CD8-positive, alpha-beta memory T cell (primary cell): Measurements from ENCODE around the gene GAPDHS. TPM values are rescaled to one million over a fixed set of nuclear protein-coding genes. Genes with fewer than 3 reads are reported as not detected.
A peak's percentile ranks its signal among the peaks of the same experiment; 100 is the strongest.

Experiments used
- CTCF ChIA-PET: fragments of 350-600 bp; sonication (Branson Sonifier 250); formaldehyde crosslinking; loops from one replicate; lab custom pipeline; 2021; ENCODE audit warnings: antibody characterized with exemption; lab: Charles Lee
- POLR2A ChIA-PET: fragments of 350-600 bp; sonication (Branson Sonifier 250); formaldehyde crosslinking; loops from one replicate; lab custom pipeline; 2021; ENCODE audit warnings: antibody characterized with exemption; lab: Charles Lee
- DNase-seq, 5 donors: peaks; one replicate each; pipeline versions ENCODE4 v3.0.0 to v3.0.0-alpha.2; 2020 to 2022; ENCODE audit warnings: mixed read lengths in 1 of 5
- H3K27ac ChIP-seq: one replicate; pipeline ENCODE4 v1.7.0; 2013; ENCODE audit warnings: low read depth, mild to moderate bottlenecking, low read length, moderate library complexity
- H3K27me3 ChIP-seq: 2 replicates; pipeline ENCODE4 v1.7.0; 2013; ENCODE audit warnings: low read length, mild to moderate bottlenecking; ENCODE audit not compliant: insufficient read depth, poor library complexity, severe bottlenecking
- H3K36me3 ChIP-seq: 2 replicates; pipeline ENCODE4 v1.7.0; 2013; ENCODE audit warnings: mild to moderate bottlenecking, low read length, moderate library complexity; ENCODE audit not compliant: insufficient read depth
- H3K4me1 ChIP-seq: 2 replicates; pipeline ENCODE4 v1.7.0; 2013; ENCODE audit warnings: mild to moderate bottlenecking, low read length, moderate library complexity; ENCODE audit not compliant: insufficient read depth
- H3K4me3 ChIP-seq: 2 replicates; pipeline ENCODE4 v1.7.0; 2013; ENCODE audit warnings: mild to moderate bottlenecking, low read length
- H3K9me3 ChIP-seq: 2 replicates; pipeline ENCODE4 v1.7.0; 2013; ENCODE audit warnings: mild to moderate bottlenecking, low read length
- H3K27ac Mint-ChIP-seq, 8 donors: one replicate each; pipeline ENCODE4 v1.8.0; 2020 to 2021; ENCODE audit warnings: mixed read lengths in 8 of 8, mild to moderate bottlenecking in 6 of 8, inconsistent platforms in 3 of 8, moderate library complexity in 3 of 8
- H3K27me3 Mint-ChIP-seq, 2 donors: one replicate each; pipeline ENCODE4 v1.8.0; 2020 to 2021; ENCODE audit warnings: mixed read lengths in 2 of 2, mild to moderate bottlenecking in 1 of 2, moderate library complexity in 1 of 2
- H3K36me3 Mint-ChIP-seq, 3 donors: one replicate each; pipeline ENCODE4 v1.8.0; 2020 to 2021; ENCODE audit warnings: mixed read lengths in 3 of 3, inconsistent platforms in 1 of 3, mild to moderate bottlenecking in 1 of 3
- H3K4me1 Mint-ChIP-seq, 3 donors: one replicate each; pipeline ENCODE4 v1.8.0; 2020 to 2021; ENCODE audit warnings: mixed read lengths in 3 of 3, inconsistent platforms in 1 of 3, mild to moderate bottlenecking in 1 of 3
- H3K4me3 Mint-ChIP-seq, 7 donors: one replicate each; pipeline ENCODE4 v1.8.0; 2020 to 2021; ENCODE audit warnings: mixed read lengths in 7 of 7, mild to moderate bottlenecking in 6 of 7, moderate library complexity in 4 of 7, inconsistent platforms in 2 of 7
- H3K9me3 Mint-ChIP-seq, 5 donors: one replicate each; pipeline ENCODE4 v1.8.0; 2020 to 2022; ENCODE audit warnings: mixed read lengths in 5 of 5, mild to moderate bottlenecking in 3 of 5, moderate library complexity in 2 of 5, inconsistent platforms in 1 of 5
- polyA plus RNA-seq: library from polyadenylated mRNA; unstranded; fragments of 300-500 nt; fragmentation: Illumina TruSeq; gene quantifications from one replicate; pipeline ENCODE4 v1.2.3, GENCODE V29; 2021
- total RNA-seq, 2 experiments: library from RNA; stranded (reverse); gene quantifications; one replicate each; pipeline ENCODE4 v1.2.3, GENCODE V29; 2021

Gene GAPDHS
- total and polyA plus RNA-seq, 3 experiments from 2014 or later: not detected

DNA sequence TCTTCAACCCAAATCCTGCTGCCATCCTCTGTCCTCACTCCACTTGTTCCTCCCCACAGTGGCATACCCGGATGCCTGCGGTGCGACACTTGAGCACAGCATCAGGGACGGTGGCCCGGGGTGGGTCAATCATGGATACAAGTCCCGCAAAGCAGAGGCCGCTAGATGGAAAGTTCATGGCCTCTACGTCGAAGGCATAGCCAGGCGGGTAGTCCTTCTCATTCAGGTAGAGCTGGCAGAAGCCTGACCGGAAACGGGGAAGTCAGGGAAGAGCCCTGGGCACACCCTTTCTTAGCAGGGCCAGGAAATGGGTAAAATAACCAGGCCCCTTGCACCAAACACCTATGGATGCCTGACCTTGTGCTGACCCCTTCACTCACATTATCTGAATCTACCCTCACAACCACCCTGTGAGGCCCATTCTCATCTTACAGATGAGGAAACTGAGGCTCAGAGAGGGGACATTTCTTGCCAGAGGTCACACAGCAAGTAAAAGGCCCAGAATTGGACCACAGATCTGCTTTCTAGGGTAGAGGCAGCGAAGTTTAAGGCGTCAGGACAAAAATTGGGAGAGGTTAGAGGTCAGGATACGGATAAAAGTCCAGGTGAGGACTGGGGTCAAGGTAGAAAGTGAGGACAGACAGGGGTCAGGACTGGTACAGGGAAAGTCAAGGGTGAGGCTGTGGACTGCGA lies 23.7 kb downstream of the GAPDHS start:
- H3K4me1 ChIP-seq: peaks cover 8% of the 10 kb centered on the region
- no peaks in the 10 kb centered on the region for H3K9me3 Mint-ChIP-seq
- H3K27me3 Mint-ChIP-seq: peaks cover 26 to 48% of the 10 kb centered on the region in 2 donors
- no peak overlapping the region for H3K4me3 ChIP-seq
- H3K27me3 ChIP-seq: peaks cover 11% of the 10 kb centered on the region
- no peaks in the 10 kb centered on the region for H3K36me3 ChIP-seq
- no peak for DNase-seq
- H3K27ac Mint-ChIP-seq: no peak overlapping the region
- no peaks in the 10 kb centered on the region for H3K9me3 ChIP-seq
- peak overlapping the region in 6 of 7 donors; percentile 35 to 86 (median 61) for H3K4me3 Mint-ChIP-seq
- H3K36me3 Mint-ChIP-seq: peaks cover 0 to 3% (median 0%) of the 10 kb centered on the region in 3 donors
- POLR2A ChIA-PET: no interaction called here
- H3K27ac ChIP-seq: no peak overlapping the region
- CTCF ChIA-PET: interaction anchor here (1.4 kb wide), 1 partner anchor 9 kb away, joined by 6 read pairs; no protein-coding TSS in a partner anchor
- H3K4me1 Mint-ChIP-seq: peaks cover 7 to 15% (median 9%) of the 10 kb centered on the region in 3 donors

- H3K27ac ChIP-seq: no peak overlapping the region
- H3K4me1 ChIP-seq: peaks cover 8% of the 10 kb centered on the region
- Mint-ChIP-seq H3K9me3 (no peaks in the 10 kb centered on the region), H3K4me1 (peaks cover 7 to 15% (median 9%) of the 10 kb centered on the region in 3 donors), H3K36me3 (peaks cover 0 to 3% (median 0%) of the 10 kb centered on the region in 3 donors), H3K27me3 (peaks cover 30 to 52% of the 10 kb centered on the region in 2 donors), H3K4me3 (peak overlapping the region; percentile 62 to 86 (median 71)), H3K27ac (no peak overlapping the region)
- H3K36me3 ChIP-seq: no peaks in the 10 kb centered on the region
- no peaks in the 10 kb centered on the region for H3K9me3 ChIP-seq
- no peak overlapping the region for H3K4me3 ChIP-seq
- peaks cover 11% of the 10 kb centered on the region for H3K27me3 ChIP-seq
- POLR2A ChIA-PET: no interaction called here
- CTCF ChIA-PET: interaction anchor here (1.4 kb wide), 1 partner anchor 9 kb away, joined by 6 read pairs; no protein-coding TSS in a partner anchor
- peak in 4 of 5 donors; percentile 18 to 51 (median 28) for DNase-seq
These were observed 24.5 kb downstream of the GAPDHS start for GRCh38 chr19:35557539-35558399.

DNA sequence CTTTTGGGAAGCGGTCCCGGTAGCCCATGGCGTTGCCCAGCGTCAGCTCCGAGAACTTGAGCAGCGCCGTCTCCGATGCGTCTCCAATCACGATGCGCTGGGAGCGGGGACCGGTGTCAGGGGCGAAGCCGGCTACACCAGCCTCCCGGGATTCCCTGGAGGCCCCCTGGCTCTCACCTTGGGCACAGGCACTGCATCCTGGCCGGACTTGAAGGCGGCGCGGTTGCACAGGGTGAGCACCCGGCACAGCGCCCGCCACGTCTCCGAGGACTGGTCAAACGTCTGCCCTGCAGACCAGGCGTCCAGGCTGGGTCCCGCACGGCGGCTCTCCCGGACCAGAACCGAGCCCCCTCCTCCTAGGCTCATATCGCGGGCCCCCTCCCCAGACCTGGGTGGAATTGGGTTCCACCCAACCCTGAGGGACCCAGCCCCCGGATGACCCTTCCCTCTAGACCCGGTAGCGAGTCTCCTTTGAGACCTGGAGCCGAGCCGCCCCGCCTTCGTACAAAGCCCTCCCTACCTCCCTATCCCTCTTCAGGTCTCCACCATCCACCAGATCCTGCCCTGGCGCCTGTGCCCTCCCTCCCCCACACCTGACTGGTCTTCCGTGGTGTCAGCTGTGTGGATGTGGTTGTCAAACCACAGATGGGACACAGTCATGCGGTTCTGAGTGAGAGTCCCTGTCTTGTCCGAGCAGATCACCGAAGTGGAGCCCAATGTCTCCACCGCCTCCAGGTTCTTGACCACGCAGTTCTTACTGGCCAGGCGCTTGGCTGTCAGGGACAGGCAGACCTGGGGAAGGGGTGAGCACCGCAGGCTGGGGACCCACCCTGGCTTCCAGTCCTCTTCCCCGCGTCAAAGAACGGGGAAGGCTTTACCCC lies 25.4 kb downstream of the GAPDHS start:
- no peaks in the 10 kb centered on the region for H3K36me3 ChIP-seq
- ChIA-PET POLR2A (no interaction called here), CTCF (interaction anchor here (1.4 kb wide), 1 partner anchor 10 kb away, joined by 6 read pairs; no protein-coding TSS in a partner anchor)
- H3K27ac Mint-ChIP-seq: no peak overlapping the region
- peaks cover 7 to 15% (median 9%) of the 10 kb centered on the region in 3 donors for H3K4me1 Mint-ChIP-seq
- DNase-seq: no peak
- H3K9me3 ChIP-seq: no peaks in the 10 kb centered on the region
- peaks cover 0 to 3% (median 0%) of the 10 kb centered on the region in 3 donors for H3K36me3 Mint-ChIP-seq
- H3K9me3 Mint-ChIP-seq: no peaks in the 10 kb centered on the region
- no peak overlapping the region for H3K4me3 ChIP-seq
- no peak overlapping the region for H3K27ac ChIP-seq
- peak overlapping the region in 2 of 7 donors; percentile 13 to 38 for H3K4me3 Mint-ChIP-seq
- H3K4me1 ChIP-seq: peaks cover 8% of the 10 kb centered on the region
- H3K27me3 ChIP-seq: peaks cover 11% of the 10 kb centered on the region
- peaks cover 32 to 53% of the 10 kb centered on the region in 2 donors for H3K27me3 Mint-ChIP-seq

GRCh38 chr19:35559281-35559659 lies 26.0 kb downstream of the GAPDHS start:
- Mint-ChIP-seq H3K27me3 (peaks cover 35 to 57% of the 10 kb centered on the region in 2 donors), H3K9me3 (no peaks in the 10 kb centered on the region), H3K4me3 (no peak overlapping the region), H3K27ac (no peak overlapping the region), H3K4me1 (peaks cover 7 to 15% (median 9%) of the 10 kb centered on the region in 3 donors), H3K36me3 (peaks cover 0 to 3% (median 0%) of the 10 kb centered on the region in 3 donors)
- Histone ChIP-seq H3K27me3 (peaks cover 11% of the 10 kb centered on the region), H3K27ac (no peak overlapping the region), H3K9me3 (no peaks in the 10 kb centered on the region), H3K36me3 (no peaks in the 10 kb centered on the region), H3K4me1 (peaks cover 8% of the 10 kb centered on the region), H3K4me3 (no peak overlapping the region)
- ChIA-PET POLR2A (interaction anchor here (0.5 kb wide), 1 partner anchor 314 kb away, joined by 7 read pairs; no protein-coding TSS in a partner anchor), CTCF (no interaction called here)
- no peak for DNase-seq

GRCh38 chr19:35559781-35560180 lies 26.5 kb downstream of the GAPDHS start:
- Mint-ChIP-seq H3K4me3 (no peak overlapping the region), H3K9me3 (no peaks in the 10 kb centered on the region), H3K27ac (no peak overlapping the region), H3K27me3 (peaks cover 38 to 60% of the 10 kb centered on the region in 2 donors), H3K36me3 (peaks cover 0 to 3% (median 0%) of the 10 kb centered on the region in 3 donors), H3K4me1 (peaks cover 7 to 15% (median 9%) of the 10 kb centered on the region in 3 donors)
- no peak for DNase-seq
- ChIA-PET CTCF (no interaction called here), POLR2A (interaction anchor here (0.5 kb wide), 1 partner anchor 313 kb away, joined by 7 read pairs; no protein-coding TSS in a partner anchor)
- Histone ChIP-seq H3K36me3 (no peaks in the 10 kb centered on the region), H3K4me1 (peaks cover 8% of the 10 kb centered on the region), H3K4me3 (no peak overlapping the region), H3K27me3 (peaks cover 11% of the 10 kb centered on the region), H3K9me3 (no peaks in the 10 kb centered on the region), H3K27ac (no peak overlapping the region)

DNA sequence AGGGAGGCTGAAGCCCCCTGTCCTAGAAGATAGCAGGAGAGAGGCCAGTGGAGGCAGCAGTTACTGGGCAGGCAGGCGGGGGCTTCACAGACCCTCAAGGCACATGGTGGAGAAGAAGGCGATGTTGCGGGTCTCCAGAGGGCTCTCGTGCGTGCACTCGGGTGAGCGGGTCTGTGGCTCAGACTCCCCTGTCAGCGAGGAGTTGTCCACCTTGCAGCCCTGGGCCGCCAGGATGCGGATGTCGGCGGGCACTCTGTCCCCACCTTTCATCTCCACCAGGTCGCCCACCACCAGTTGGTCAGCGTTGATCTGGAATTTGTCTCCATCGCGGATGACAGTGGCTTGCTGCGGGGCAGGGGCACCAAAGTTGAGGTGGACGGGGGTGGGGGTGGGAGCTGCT lies 27.0 kb downstream of the GAPDHS start:
- DNase-seq: no peak
- H3K27ac ChIP-seq: no peak overlapping the region
- H3K36me3 ChIP-seq: no peaks in the 10 kb centered on the region
- H3K27me3 ChIP-seq: peaks cover 11% of the 10 kb centered on the region
- ChIA-PET CTCF (no interaction called here), POLR2A (no interaction called here)
- no peaks in the 10 kb centered on the region for H3K9me3 ChIP-seq
- H3K27ac Mint-ChIP-seq: no peak overlapping the region
- peaks cover 38 to 62% of the 10 kb centered on the region in 2 donors for H3K27me3 Mint-ChIP-seq
- peaks cover 7 to 15% (median 9%) of the 10 kb centered on the region in 3 donors for H3K4me1 Mint-ChIP-seq
- no peak overlapping the region for H3K4me3 Mint-ChIP-seq
- H3K4me1 ChIP-seq: peaks cover 8% of the 10 kb centered on the region
- H3K4me3 ChIP-seq: no peak overlapping the region
- H3K9me3 Mint-ChIP-seq: no peaks in the 10 kb centered on the region
- H3K36me3 Mint-ChIP-seq: peaks cover 0 to 3% (median 0%) of the 10 kb centered on the region in 3 donors

- peaks cover 11% of the 10 kb centered on the region for H3K27me3 ChIP-seq
- Mint-ChIP-seq H3K4me1 (peaks cover 7 to 15% (median 9%) of the 10 kb centered on the region in 3 donors), H3K27ac (no peak overlapping the region), H3K4me3 (no peak overlapping the region), H3K36me3 (peaks cover 0 to 3% (median 0%) of the 10 kb centered on the region in 3 donors), H3K27me3 (peaks cover 41 to 65% of the 10 kb centered on the region in 2 donors), H3K9me3 (no peaks in the 10 kb centered on the region)
- H3K9me3 ChIP-seq: no peaks in the 10 kb centered on the region
- ChIA-PET POLR2A (no interaction called here), CTCF (no interaction called here)
- H3K4me1 ChIP-seq: peaks cover 8% of the 10 kb centered on the region
- H3K4me3 ChIP-seq: no peak overlapping the region
- no peaks in the 10 kb centered on the region for H3K36me3 ChIP-seq
- DNase-seq: no peak
- no peak overlapping the region for H3K27ac ChIP-seq
These were observed 27.4 kb downstream of the GAPDHS start for GRCh38 chr19:35560677-35561076.
